SK-N-SH treated with all-trans-retinoic acid at 6 μM for 48 hours (cell line): Measurements from ENCODE around the gene PCLO.

ENCODE experiments used
- ARNTL ChIP-seq: fragments of 450-650 bp; formaldehyde crosslinking; IDR thresholded peaks from 2 replicates; pipeline ENCODE4 v1.5.0; 2020; ENCODE audit warnings: low read depth, mild to moderate bottlenecking, moderate library complexity, borderline replicate concordance
- CSDC2 ChIP-seq: fragments of 250-450 bp; sonication (Bioruptor Pico); IDR thresholded peaks from 2 replicates; pipeline ENCODE4 v1.5.0; 2020; ENCODE audit warnings: mild to moderate bottlenecking, moderate library complexity
- CSRNP3 ChIP-seq: fragments of 250-450 bp; sonication (Bioruptor Pico); IDR thresholded peaks from 2 replicates; pipeline ENCODE4 v1.5.1; 2021; ENCODE audit warnings: mild to moderate bottlenecking, moderate library complexity
- OSR1 ChIP-seq: fragments of 250-450 bp; sonication (Bioruptor Pico); IDR thresholded peaks from 2 replicates; pipeline ENCODE4 v1.8.0; 2022; ENCODE audit warnings: moderate library complexity, mild to moderate bottlenecking, inconsistent platforms
- PATZ1 ChIP-seq: fragments of 250-450 bp; sonication (Bioruptor Pico); IDR thresholded peaks from 2 replicates; pipeline ENCODE4 v1.8.0; 2020; ENCODE audit warnings: mild to moderate bottlenecking, moderate library complexity, borderline replicate concordance
- PPARA ChIP-seq: fragments of 250-450 bp; sonication (Bioruptor Pico); IDR thresholded peaks from 2 replicates; pipeline ENCODE4 v1.5.0; 2020; ENCODE audit warnings: mild to moderate bottlenecking, borderline replicate concordance
- RARB ChIP-seq: fragments of 250-450 bp; sonication (Bioruptor Pico); IDR thresholded peaks from 2 replicates; pipeline ENCODE4 v1.8.0; 2021; ENCODE audit warnings: mild to moderate bottlenecking, moderate library complexity
- TCF4 ChIP-seq: fragments of 250-450 bp; sonication (Bioruptor Pico); IDR thresholded peaks from 2 replicates; pipeline ENCODE4 v1.8.0; 2021; ENCODE audit warnings: mild to moderate bottlenecking, moderate library complexity, borderline replicate concordance
- ZFP3 ChIP-seq: fragments of 250-450 bp; sonication (Bioruptor Pico); IDR thresholded peaks from 2 replicates; pipeline ENCODE4 v1.5.0; 2020; ENCODE audit warnings: mild to moderate bottlenecking, moderate library complexity
- ZFP30 ChIP-seq: fragments of 450-650 bp; formaldehyde crosslinking; IDR thresholded peaks from 2 replicates; pipeline ENCODE4 v1.5.0; 2022; ENCODE audit warnings: mild to moderate bottlenecking, moderate library complexity
- ZNF8 ChIP-seq: fragments of 450-650 bp; formaldehyde crosslinking; IDR thresholded peaks from 2 replicates; pipeline ENCODE4 v1.5.0; 2020; ENCODE audit warnings: mild to moderate bottlenecking, moderate library complexity

GRCh38 chr7:82750007-82750406 lies 412.7 kb downstream of the PCLO start:
- TF ChIP-seq PATZ1 (CRISPR knock-in tag) (no peak), ZNF8 (CRISPR knock-in tag) (no peak), ARNTL (no peak), ZFP3 (no peak), TCF4 (no peak), OSR1 (CRISPR knock-in tag) (no peak), CSRNP3 (CRISPR knock-in tag) (no peak), PPARA (CRISPR knock-in tag) (no peak), ZFP30 (no peak), RARB (CRISPR knock-in tag) (no peak), CSDC2 (CRISPR knock-in tag) (no peak)
